Nephron progenitor cell (in vitro differentiated cells): ENCODE data around the gene FGF18.
"Not testable (repeated sequence)": the region's sequence is repeated elsewhere in the genome, so short reads cannot be mapped to it uniquely, and the experiment has no call there.

Experiments
- DNase-seq: peaks from one replicate; pipeline ENCODE4 v3.0.0; 2021
- H3K27ac Mint-ChIP-seq: 2 replicates; pipeline ENCODE4 v1.8.0; 2021; ENCODE audit warnings: mild to moderate bottlenecking, moderate library complexity, mixed read lengths
- H3K27me3 Mint-ChIP-seq: 2 replicates; pipeline ENCODE4 v1.8.0; 2021; ENCODE audit warnings: mild to moderate bottlenecking, low read depth, mixed read lengths; ENCODE audit not compliant: poor library complexity
- H3K36me3 Mint-ChIP-seq: 2 replicates; pipeline ENCODE4 v1.8.0; 2021; ENCODE audit warnings: low read depth, mixed read lengths
- H3K4me1 Mint-ChIP-seq: 2 replicates; pipeline ENCODE4 v1.8.0; 2021; ENCODE audit warnings: mixed read lengths
- H3K4me3 Mint-ChIP-seq: 2 replicates; pipeline ENCODE4 v1.8.0; 2021; ENCODE audit warnings: mild to moderate bottlenecking, moderate library complexity, mixed read lengths
- H3K9me3 Mint-ChIP-seq: 2 replicates; pipeline ENCODE4 v1.8.0; 2021; ENCODE audit warnings: mild to moderate bottlenecking, moderate library complexity, mixed read lengths
- TF ChIP-seq, protein P1 (sequence below): fragments of 200-600 bp; sonication (generic); IDR thresholded peaks from 2 replicates; pipeline ENCODE4 v1.5.0; 2021; ENCODE audit warnings: antibody characterized with exemption

Gene FGF18, protein sequence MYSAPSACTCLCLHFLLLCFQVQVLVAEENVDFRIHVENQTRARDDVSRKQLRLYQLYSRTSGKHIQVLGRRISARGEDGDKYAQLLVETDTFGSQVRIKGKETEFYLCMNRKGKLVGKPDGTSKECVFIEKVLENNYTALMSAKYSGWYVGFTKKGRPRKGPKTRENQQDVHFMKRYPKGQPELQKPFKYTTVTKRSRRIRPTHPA

DNA sequence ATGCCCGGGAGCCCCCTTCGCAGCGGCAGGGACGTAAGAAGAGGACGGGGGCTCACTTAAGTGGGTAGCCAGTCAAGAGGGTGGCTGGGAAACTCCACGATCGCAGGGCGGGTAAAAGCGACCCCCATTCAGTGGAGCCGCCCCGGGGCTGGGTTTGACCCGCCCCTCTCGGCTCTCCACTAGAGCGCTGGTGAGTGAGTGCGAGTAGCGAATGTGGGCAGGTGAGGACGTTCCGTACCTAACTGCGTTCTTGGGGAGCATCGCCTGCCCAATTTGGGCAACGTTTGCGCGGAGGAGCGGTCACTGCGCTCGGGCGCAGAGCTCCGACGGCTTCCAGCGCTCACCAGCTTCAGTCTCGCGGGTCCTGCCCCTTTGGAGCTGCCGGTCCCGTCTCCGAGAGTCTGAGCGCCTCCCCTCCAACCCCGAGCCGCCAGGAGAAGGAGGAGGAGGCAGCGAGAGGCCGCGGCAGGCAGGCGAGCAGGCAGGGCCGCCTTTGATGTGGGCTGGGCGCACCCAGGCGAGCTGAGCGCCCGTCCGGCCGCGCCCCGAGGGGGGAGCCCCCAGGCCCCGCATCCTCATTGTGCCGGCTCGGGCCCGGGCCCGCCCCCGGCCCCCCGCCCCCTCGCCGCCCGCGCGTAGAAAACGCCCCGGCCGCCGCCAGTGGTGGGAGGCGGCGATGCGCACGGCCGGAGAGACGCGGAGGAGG lies at the start of gene FGF18:
Gene FGF18 (plus strand): TSS at position 666 of the 706 bp plus-strand sequence. CDS start 553 bp downstream, outside the sequence.
- H3K27me3 Mint-ChIP-seq = peaks cover 26% of the 10 kb centered on the region
- TF ChIP-seq, protein P1, sequence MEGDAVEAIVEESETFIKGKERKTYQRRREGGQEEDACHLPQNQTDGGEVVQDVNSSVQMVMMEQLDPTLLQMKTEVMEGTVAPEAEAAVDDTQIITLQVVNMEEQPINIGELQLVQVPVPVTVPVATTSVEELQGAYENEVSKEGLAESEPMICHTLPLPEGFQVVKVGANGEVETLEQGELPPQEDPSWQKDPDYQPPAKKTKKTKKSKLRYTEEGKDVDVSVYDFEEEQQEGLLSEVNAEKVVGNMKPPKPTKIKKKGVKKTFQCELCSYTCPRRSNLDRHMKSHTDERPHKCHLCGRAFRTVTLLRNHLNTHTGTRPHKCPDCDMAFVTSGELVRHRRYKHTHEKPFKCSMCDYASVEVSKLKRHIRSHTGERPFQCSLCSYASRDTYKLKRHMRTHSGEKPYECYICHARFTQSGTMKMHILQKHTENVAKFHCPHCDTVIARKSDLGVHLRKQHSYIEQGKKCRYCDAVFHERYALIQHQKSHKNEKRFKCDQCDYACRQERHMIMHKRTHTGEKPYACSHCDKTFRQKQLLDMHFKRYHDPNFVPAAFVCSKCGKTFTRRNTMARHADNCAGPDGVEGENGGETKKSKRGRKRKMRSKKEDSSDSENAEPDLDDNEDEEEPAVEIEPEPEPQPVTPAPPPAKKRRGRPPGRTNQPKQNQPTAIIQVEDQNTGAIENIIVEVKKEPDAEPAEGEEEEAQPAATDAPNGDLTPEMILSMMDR = peak; percentile 38
- no peak within 1 kb of the TSS for H3K27ac Mint-ChIP-seq
- peak within 1 kb of the TSS; percentile 88 for H3K4me3 Mint-ChIP-seq
- H3K9me3 Mint-ChIP-seq = no peaks in the 10 kb centered on the region
- peaks cover 6% of the 10 kb centered on the region for H3K36me3 Mint-ChIP-seq
- peaks cover 54% of the 10 kb centered on the region for H3K4me1 Mint-ChIP-seq
- DNase-seq = peak; percentile 77

DNA sequence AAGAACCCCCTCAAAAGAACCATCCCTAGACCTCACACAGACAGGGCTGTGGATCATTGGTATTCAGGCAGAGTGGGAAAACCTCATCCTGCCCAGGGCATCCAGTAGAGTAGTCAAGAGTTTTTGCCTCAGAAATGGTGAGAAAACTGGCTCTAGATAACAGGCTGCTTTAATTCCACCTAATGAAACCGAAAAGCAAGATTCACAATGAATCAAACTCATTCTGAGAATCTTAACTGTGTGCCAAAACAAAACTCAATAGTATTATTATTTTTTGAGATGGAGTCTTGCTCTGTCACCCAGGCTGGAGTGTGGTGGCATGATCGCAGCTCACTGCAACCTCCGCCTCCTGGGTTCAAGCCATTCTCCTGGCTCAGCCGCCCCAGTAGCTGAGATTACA lies 49.5 kb upstream of the FGF18 start:
- H3K4me1 Mint-ChIP-seq = no peaks in the 10 kb centered on the region
- TF ChIP-seq, protein P1 = no peak
- peaks cover 5% of the 10 kb centered on the region for H3K9me3 Mint-ChIP-seq
- no peaks in the 10 kb centered on the region for H3K36me3 Mint-ChIP-seq
- H3K27me3 Mint-ChIP-seq = peaks cover 32% of the 10 kb centered on the region
- no peak overlapping the region for H3K4me3 Mint-ChIP-seq
- DNase-seq = no peak
- no peak overlapping the region for H3K27ac Mint-ChIP-seq

DNA sequence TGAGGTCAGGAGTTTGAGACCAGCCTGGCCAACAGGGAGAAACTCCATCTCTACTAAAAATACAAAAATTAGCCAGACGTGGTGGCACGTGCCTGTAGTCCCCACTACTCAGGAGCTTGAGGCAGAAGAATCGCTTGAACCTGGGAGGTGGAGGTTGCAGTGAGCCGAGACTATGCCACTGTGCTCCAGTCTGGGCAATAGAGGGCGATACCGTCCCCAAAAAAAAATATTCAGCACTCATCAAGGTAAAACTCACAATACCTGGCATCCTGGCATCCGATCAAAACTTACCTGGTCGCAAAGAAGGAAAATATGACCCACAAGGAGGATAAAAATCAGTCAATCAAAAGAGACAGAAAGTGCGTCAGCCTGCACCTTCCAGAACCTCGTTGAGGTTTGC lies 48.6 kb upstream of the FGF18 start:
- H3K4me1 Mint-ChIP-seq, DNase-seq: not testable (repeated sequence)

DNA sequence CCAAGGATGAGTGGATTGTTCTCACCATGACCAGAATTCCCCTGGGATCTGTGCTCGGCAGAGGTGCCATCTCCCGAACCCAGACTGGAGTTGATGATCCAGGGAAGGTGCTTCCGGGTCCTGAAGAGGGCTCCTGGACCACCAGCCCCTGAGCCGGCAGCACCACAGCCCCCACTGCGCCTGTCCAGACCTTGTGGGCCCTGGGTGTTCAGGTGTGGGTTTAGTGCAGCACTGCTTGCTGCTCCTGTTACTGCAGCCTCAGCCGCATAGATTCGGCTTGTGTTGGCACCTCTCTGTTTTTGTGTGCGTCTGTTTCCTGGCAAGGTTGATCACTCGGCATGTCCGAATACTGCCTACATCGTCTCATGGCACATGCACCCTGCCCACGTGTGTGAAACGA lies 48.1 kb upstream of the FGF18 start:
- H3K9me3 Mint-ChIP-seq = peaks cover 5% of the 10 kb centered on the region
- no peaks in the 10 kb centered on the region for H3K36me3 Mint-ChIP-seq
- DNase-seq = no peak
- no peaks in the 10 kb centered on the region for H3K4me1 Mint-ChIP-seq
- peak overlapping the region; percentile 32 for H3K27ac Mint-ChIP-seq
- peaks cover 36% of the 10 kb centered on the region for H3K27me3 Mint-ChIP-seq
- TF ChIP-seq, protein P1 = no peak
- no peak overlapping the region for H3K4me3 Mint-ChIP-seq

More for the DNA sequence above, 48.6 kb upstream of the FGF18 start:
- H3K27me3 Mint-ChIP-seq = peaks cover 33% of the 10 kb centered on the region
- H3K4me3 Mint-ChIP-seq, H3K9me3 Mint-ChIP-seq, H3K36me3 Mint-ChIP-seq, H3K27ac Mint-ChIP-seq: not testable (repeated sequence)

DNA sequence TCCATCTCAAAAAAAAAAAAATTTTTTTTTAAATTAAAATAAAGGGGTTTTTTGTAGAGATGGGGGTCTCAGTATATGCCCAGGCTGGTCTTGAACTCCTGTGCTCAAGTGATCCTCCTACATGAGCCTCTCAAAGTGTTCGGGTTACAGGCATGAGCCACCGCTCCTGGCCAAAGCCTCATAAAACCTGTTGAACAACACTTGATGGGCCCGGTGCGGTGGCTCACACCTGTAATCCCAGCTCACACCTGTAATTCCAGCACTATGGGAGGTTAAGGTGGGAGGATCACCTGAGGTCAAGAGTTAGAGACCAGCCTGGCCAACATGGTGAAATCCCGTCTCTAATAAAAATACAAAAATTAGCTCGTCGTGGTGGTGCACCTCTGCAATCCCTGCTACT lies 39.5 kb upstream of the FGF18 start:
- no peak for DNase-seq
- Mint-ChIP-seq H3K27me3 (peaks cover 30% of the 10 kb centered on the region), H3K27ac (no peak overlapping the region), H3K9me3 (no peaks in the 10 kb centered on the region), H3K36me3 (no peaks in the 10 kb centered on the region), H3K4me1 (no peaks in the 10 kb centered on the region), H3K4me3 (no peak overlapping the region)
- TF ChIP-seq, protein P1 = no peak

DNA sequence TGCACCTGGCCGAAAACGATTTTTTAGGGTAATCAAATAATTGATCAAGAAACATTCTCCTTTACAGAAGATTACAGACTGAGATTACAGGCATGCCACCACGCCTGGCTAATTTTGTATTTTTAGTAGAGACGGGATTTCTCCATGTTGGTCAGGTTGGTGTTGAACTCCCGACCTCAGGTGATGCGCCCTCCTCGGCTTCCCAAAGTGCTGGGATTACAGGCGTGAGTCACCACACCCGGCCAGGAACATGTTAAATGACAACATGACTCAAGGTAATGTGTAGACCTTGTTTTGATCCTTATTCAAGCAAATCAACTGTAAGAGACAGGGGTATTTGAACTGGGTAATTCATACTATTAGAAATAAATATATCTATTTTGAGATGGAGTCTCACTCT lies 35.0 kb upstream of the FGF18 start:
- DNase-seq, H3K9me3 Mint-ChIP-seq, H3K27ac Mint-ChIP-seq, H3K4me3 Mint-ChIP-seq, H3K36me3 Mint-ChIP-seq: not testable (repeated sequence)
- peaks cover 19% of the 10 kb centered on the region for H3K4me1 Mint-ChIP-seq
- H3K27me3 Mint-ChIP-seq = peaks cover 24% of the 10 kb centered on the region

DNA sequence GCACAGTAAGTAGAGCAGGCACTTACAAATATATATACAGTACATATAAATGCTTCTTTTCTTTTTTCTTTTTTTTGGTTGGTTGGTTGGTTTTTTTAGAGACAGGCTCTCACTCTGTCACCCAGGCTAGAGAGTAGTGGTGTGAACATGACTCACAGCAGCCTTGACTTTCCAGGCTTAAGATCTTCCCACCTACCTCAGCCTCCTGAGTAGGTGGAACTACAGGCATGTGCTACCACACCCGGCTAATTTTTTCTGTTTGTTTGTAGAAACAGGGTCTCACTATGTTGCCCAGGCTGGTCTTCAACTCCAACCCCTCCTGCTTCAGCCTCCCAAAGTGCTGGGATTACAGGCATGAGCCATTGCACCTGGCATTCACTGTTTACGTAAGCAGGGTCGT lies 34.4 kb upstream of the FGF18 start:
- Mint-ChIP-seq H3K4me1 (peaks cover 24% of the 10 kb centered on the region), H3K27me3 (peaks cover 24% of the 10 kb centered on the region), H3K36me3 (peaks cover 15% of the 10 kb centered on the region)
- not testable (repeated sequence) for DNase-seq, H3K9me3 Mint-ChIP-seq, H3K27ac Mint-ChIP-seq, H3K4me3 Mint-ChIP-seq
